ENCODE results near the gene TRIM24.

The TRIM24 gene

DNA sequence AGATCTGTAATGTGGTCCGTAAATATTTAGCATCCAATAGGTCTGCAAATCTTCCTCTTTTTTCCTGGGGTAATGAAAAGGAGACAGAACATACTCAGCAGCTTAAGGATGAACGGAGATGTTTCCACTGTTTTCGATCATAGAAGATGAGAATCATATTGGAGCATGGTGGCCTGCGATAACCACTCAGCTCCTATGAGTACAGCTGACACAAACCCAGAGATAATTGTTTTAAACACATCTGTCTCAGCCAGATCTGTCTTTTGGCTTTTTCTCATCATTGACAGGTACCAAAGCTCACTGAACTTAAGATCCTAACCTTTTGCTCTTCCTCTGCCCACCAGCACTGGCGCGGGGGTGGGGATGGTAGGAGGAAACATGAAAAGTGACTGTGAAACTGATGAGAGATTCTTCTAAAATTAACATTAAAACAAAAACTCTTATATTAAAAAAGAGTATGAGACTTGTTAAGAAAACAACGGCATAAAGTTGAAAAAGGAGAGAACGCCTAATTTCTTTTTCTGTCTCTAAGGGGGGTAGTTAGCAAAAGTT is 170.1 kb downstream of the TRIM24 start:
- DNase-seq, result no peak

DNA sequence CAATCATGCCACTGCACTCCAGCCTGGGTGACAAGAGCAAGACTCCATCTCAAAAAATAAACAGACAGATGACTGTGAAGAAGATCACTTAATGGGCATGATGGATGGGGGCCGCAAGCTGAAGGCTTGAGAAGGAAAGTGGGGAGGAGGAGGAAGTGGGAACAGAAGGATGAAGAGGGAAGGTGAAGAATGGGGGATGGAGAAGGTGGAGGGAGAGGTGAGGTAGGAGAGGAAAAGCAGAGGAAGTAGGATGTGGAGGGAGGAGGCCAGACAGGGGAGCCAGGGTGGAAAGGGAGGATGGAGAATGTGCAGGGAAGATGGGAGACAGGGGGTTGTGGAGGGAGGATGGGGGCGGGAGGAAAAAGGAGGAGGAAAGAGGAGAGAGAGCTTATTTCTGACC is 172.3 kb downstream of the TRIM24 start:
- DNase-seq, result no peak

DNA sequence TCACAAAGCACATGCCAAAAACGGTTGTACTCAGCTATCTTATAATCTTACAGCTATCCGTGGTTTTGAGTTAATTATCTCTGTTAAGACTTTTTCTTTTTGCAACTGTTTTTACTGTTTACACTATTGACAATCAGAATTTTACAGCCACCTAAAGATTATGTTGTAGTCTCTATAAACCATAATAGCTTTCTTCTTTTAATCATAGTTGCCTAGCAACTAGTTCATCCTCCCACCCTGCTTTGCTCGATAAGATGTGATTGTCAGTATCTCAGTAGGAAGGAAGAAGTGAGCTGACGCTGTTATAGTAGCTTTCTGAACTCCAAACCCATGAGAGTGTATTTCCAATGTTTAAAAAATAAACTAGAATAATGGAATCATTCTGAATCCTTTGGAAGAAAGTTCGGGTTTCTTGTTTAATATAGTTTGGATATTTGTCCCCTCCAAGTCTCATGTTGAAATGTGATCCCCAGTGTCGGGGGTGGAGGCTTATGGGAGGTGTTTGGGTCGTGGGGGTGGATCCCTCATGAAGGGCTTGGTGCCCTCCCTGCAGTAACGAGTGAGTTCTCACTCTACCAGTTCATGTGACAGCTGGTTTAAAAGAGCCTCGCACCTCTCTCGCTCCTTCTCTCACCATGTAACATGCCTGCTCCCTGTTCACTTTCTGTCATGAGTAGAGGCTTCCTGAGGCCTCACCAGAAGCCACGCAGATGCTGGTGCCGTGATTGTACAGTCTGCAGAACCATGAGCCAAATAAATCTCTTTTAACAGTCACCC is 173.0 kb downstream of the TRIM24 start:
- no peak for DNase-seq

Data from central memory CD4-positive, alpha-beta T cell (primary cell).